ENCODE data around the gene NTSR1. TPM values are rescaled to one million over a fixed set of nuclear protein-coding genes. Genes with fewer than 3 reads are reported as not detected.

The NTSR1 gene
- total and polyA plus RNA-seq, 4 donors, result 0.02 to 3.7 (median 0.76) TPM

DNA sequence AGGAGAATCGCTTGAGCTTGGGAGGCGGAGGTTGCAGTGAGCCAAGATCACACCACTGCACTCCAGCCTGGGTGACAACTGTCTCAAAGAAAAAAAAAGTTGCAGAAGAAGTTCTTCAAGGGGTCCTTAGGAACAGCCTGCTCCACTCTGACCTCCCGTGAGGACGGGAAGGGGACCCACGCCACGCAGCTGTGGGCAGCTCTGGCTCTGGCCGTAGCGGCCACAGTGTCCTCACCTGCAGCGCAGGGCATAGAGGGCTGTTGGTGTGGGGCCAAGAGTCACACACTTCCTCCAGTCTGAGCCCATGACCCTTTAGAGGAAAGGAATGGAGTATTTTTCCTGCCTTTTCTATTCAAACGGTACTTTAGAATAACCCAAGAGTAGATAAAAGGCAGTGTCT is 5.4 kb downstream of the NTSR1 start:
- H3K9ac ChIP-seq (ENCODE audit: insufficient read depth in 1 of 2, low read length in 2 of 2), result no peak overlapping the region
- H3K9me3 ChIP-seq (ENCODE audit: control insufficient read depth in 4 of 4, insufficient read depth in 3 of 4, low read length in 3 of 4), result peaks cover 0 to 2% (median 0%) of the 10 kb centered on the region in 4 donors
- H3K4me1 ChIP-seq (ENCODE audit: control insufficient read depth in 5 of 5, insufficient read depth in 5 of 5, low read length in 5 of 5), result no peaks in the 10 kb centered on the region
- TF ChIP-seq, protein P1, sequence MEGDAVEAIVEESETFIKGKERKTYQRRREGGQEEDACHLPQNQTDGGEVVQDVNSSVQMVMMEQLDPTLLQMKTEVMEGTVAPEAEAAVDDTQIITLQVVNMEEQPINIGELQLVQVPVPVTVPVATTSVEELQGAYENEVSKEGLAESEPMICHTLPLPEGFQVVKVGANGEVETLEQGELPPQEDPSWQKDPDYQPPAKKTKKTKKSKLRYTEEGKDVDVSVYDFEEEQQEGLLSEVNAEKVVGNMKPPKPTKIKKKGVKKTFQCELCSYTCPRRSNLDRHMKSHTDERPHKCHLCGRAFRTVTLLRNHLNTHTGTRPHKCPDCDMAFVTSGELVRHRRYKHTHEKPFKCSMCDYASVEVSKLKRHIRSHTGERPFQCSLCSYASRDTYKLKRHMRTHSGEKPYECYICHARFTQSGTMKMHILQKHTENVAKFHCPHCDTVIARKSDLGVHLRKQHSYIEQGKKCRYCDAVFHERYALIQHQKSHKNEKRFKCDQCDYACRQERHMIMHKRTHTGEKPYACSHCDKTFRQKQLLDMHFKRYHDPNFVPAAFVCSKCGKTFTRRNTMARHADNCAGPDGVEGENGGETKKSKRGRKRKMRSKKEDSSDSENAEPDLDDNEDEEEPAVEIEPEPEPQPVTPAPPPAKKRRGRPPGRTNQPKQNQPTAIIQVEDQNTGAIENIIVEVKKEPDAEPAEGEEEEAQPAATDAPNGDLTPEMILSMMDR (IDR thresholded peaks at IDR 0.05; ENCODE audit: control extremely low read depth, extremely low read depth), result no peak
- no peak overlapping the region for H3K4me3 ChIP-seq
- H3K36me3 ChIP-seq (ENCODE audit: control insufficient read depth in 4 of 4, insufficient read depth in 4 of 4, low read length in 4 of 4), result no peaks in the 10 kb centered on the region
- no peak overlapping the region for H3K27ac ChIP-seq (ENCODE audit: low read depth in 1 of 2, low read length in 1 of 2)
- WGBS, 2 donors, result 90 to 95% methylated on average over 10 of the region's 10 CpGs
- DNase-seq (no peak), ATAC-seq (ENCODE audit: insufficient read depth, low FRiP score) (no peak)
- peaks cover 9 to 42% (median 26%) of the 10 kb centered on the region in 3 donors for H3K27me3 ChIP-seq (ENCODE audit: control insufficient read depth in 3 of 3, insufficient read depth in 3 of 3, low read length in 2 of 3)

DNA sequence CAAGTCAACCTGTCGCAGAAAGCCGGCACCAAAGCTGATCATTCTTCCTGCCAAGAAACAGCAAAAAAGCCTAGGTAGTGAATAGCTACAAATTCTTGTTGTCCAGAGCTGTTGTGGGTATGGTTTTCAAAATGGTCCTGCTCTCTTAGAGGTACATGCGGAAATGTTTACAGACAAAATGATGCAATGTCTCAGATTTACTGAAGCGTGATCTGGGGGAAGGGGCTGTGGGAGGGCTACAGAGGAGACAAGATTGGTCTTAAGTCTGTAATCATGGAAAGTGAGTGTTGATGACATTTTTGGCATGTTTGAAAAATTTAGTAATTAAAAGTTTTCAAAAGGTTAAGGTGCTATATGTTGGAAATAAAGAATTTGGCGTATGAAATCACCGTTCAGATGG is 6.2 kb downstream of the NTSR1 start:
- H3K4me1 ChIP-seq (ENCODE audit: control insufficient read depth in 5 of 5, insufficient read depth in 5 of 5, low read length in 5 of 5), result no peaks in the 10 kb centered on the region
- H3K9ac ChIP-seq (ENCODE audit: insufficient read depth in 1 of 2, low read length in 2 of 2), result no peak overlapping the region
- WGBS, 2 donors, result 87 to 88% methylated on average over 6 of the region's 6 CpGs
- H3K4me3 ChIP-seq, result no peak overlapping the region
- DNase-seq, result no peak
- TF ChIP-seq, protein P1 (IDR thresholded peaks at IDR 0.05; ENCODE audit: control extremely low read depth, extremely low read depth), result no peak
- peaks cover 6 to 35% (median 20%) of the 10 kb centered on the region in 3 donors for H3K27me3 ChIP-seq (ENCODE audit: control insufficient read depth in 3 of 3, insufficient read depth in 3 of 3, low read length in 2 of 3)
- H3K9me3 ChIP-seq (ENCODE audit: control insufficient read depth in 4 of 4, insufficient read depth in 3 of 4, low read length in 3 of 4), result peaks cover 0 to 2% (median 0%) of the 10 kb centered on the region in 4 donors
- H3K27ac ChIP-seq (ENCODE audit: low read depth in 1 of 2, low read length in 1 of 2), result no peak overlapping the region
- ATAC-seq (ENCODE audit: insufficient read depth, low FRiP score), result no peak
- H3K36me3 ChIP-seq (ENCODE audit: control insufficient read depth in 4 of 4, insufficient read depth in 4 of 4, low read length in 4 of 4), result no peaks in the 10 kb centered on the region

DNA sequence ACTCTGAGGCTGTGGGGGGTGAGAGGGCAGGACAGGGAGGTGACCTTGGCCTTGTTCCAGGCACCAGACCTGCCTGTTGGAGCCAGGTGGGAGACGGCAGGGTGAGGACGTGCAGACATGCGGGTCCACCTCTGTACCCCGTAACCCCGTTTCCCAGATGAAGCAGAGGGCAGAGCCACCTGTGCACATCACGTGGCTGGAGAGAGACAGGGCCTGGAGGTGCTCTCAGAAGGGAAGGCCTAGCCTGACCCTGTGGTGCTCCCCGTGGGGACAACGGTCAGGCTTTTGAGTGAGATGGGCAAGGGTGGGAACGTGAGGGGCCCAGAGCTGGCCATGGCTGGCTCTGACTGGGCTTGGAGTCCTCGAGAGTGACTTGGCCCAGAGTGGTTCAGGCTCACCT is 6.6 kb downstream of the NTSR1 start:
- TF ChIP-seq, protein P1 (IDR thresholded peaks at IDR 0.05; ENCODE audit: control extremely low read depth, extremely low read depth), result no peak
- ATAC-seq (ENCODE audit: insufficient read depth, low FRiP score), result no peak
- Histone ChIP-seq H3K4me3 (no peak overlapping the region), H3K4me1 (ENCODE audit: control insufficient read depth in 5 of 5, insufficient read depth in 5 of 5, low read length in 5 of 5) (no peaks in the 10 kb centered on the region), H3K36me3 (ENCODE audit: control insufficient read depth in 4 of 4, insufficient read depth in 4 of 4, low read length in 4 of 4) (no peaks in the 10 kb centered on the region), H3K9ac (ENCODE audit: insufficient read depth in 1 of 2, low read length in 2 of 2) (no peak overlapping the region), H3K9me3 (ENCODE audit: control insufficient read depth in 4 of 4, insufficient read depth in 3 of 4, low read length in 3 of 4) (peaks cover 0 to 5% (median 0%) of the 10 kb centered on the region in 4 donors), H3K27me3 (ENCODE audit: control insufficient read depth in 3 of 3, insufficient read depth in 3 of 3, low read length in 2 of 3) (peaks cover 3 to 31% (median 16%) of the 10 kb centered on the region in 3 donors), H3K27ac (ENCODE audit: low read depth in 1 of 2, low read length in 1 of 2) (no peak overlapping the region)
- 87 to 90% methylated on average over 10 of the region's 10 CpGs for WGBS, 2 donors
- DNase-seq, result no peak
